ENCODE results near the gene TRPM3. TPM values are rescaled to one million over a fixed set of nuclear protein-coding genes. Genes with fewer than 3 reads are reported as not detected.

Gene TRPM3
- polyA plus RNA-seq, 2 of the 4 experiments (the other 2 are of a cell fraction): not detected

GRCh38 chr9:70940605-70941004, 180.8 kb downstream of the TRPM3 start:
- 25% methylated on average over 2 of the region's 2 CpGs for WGBS (ENCODE audit: missing lambda C conversion rate)
- H3K4me2 ChIP-seq: no peak overlapping the region
- ATAC-seq: no peak
- no peak overlapping the region for H3K4me3 ChIP-seq
- no peak for DNase-seq (ENCODE audit: low read depth in 1 of 2, low spot score in 1 of 2)
- POLR2A ChIA-PET: no interaction called here
- TF ChIP-seq RCOR1 (IDR thresholded peaks at IDR 0.05; ENCODE audit: low read depth, low read length) (no peak), HOXA7 (CRISPR knock-in tag; IDR thresholded peaks at IDR 0.05) (no peak)
- no peaks in the 10 kb centered on the region for H3K4me1 ChIP-seq
- CTCF ChIA-PET: no interaction called here
- no peaks in the 10 kb centered on the region for H3K9me3 ChIP-seq
- no peak overlapping the region for H3K27ac ChIP-seq
- FAIRE-seq: no peak

GRCh38 chr9:70936536-70936935, 184.9 kb downstream of the TRPM3 start:
- no peaks in the 10 kb centered on the region for H3K4me1 ChIP-seq
- no peak overlapping the region for H3K27ac ChIP-seq
- ATAC-seq: no peak
- no peaks in the 10 kb centered on the region for H3K9me3 ChIP-seq
- TF ChIP-seq RNF2 (IDR thresholded peaks at IDR 0.05; ENCODE audit: borderline replicate concordance, low read depth): no peak
- TF ChIP-seq NR3C1 (IDR thresholded peaks at IDR 0.05): no peak
- no peak for TF ChIP-seq MAX (IDR thresholded peaks at IDR 0.05)
- TF ChIP-seq REST (IDR thresholded peaks at IDR 0.05): no peak
- no peak for TF ChIP-seq PHF8 (IDR thresholded peaks at IDR 0.05; ENCODE audit: borderline replicate concordance, low read depth)
- TF ChIP-seq PBX3 (IDR thresholded peaks at IDR 0.05): no peak
- TF ChIP-seq BCL3 (IDR thresholded peaks at IDR 0.05): no peak
- TF ChIP-seq HOXA7 (CRISPR knock-in tag; IDR thresholded peaks at IDR 0.05): no peak
- TF ChIP-seq HOXB5 (CRISPR knock-in tag; IDR thresholded peaks at IDR 0.05): no peak
- no peak for TF ChIP-seq RAD21 (conservative IDR thresholded peaks at IDR 0.05 in 1 of 2, IDR thresholded peaks at IDR 0.05 in 1 of 2)
- TF ChIP-seq FOSL2 (IDR thresholded peaks at IDR 0.05): no peak
- no peak for TF ChIP-seq FOSL2 (CRISPR knock-in tag; IDR thresholded peaks at IDR 0.05)
- no peak for TF ChIP-seq HMGXB4 (CRISPR knock-in tag; IDR thresholded peaks at IDR 0.05; ENCODE audit: borderline replicate concordance)
- no peak for TF ChIP-seq JUN (IDR thresholded peaks at IDR 0.05)
- TF ChIP-seq HES2 (IDR thresholded peaks at IDR 0.05): no peak
- no peak for TF ChIP-seq NFE2L2 (conservative IDR thresholded peaks at IDR 0.05; ENCODE audit: low read length)
- TF ChIP-seq ELK1 (IDR thresholded peaks at IDR 0.05; ENCODE audit: low read depth, low read length): no peak
- no peak for TF ChIP-seq HOXB13 (CRISPR knock-in tag; IDR thresholded peaks at IDR 0.05; ENCODE audit: low read depth)
- POLR2A ChIA-PET: no interaction called here
- no peak overlapping the region for H3K4me2 ChIP-seq
- WGBS (ENCODE audit: missing lambda C conversion rate): 7% methylated on average over 2 of the region's 2 CpGs
- no peak overlapping the region for H3K4me3 ChIP-seq
- no peak for DNase-seq (ENCODE audit: low read depth in 1 of 2, low spot score in 1 of 2)
- CTCF ChIA-PET: no interaction called here
- no peak for FAIRE-seq

All from A549 (cell line).